ES-I3 (cell line): ENCODE measurements around the gene OXSR1.
A peak's percentile ranks its signal among the peaks of the same experiment; 100 is the strongest.
"Not testable (repeated sequence)": the region's sequence is repeated elsewhere in the genome, so short reads cannot be mapped to it uniquely, and the experiment has no call there.

Experiments
- H3K36me3 ChIP-seq: 2 replicates; pipeline ENCODE4 v1.6.1; 2013; ENCODE audit warnings: mild to moderate bottlenecking, low read length, control low read depth, moderate library complexity; ENCODE audit not compliant: insufficient read depth
- H3K4me1 ChIP-seq: 2 replicates; pipeline ENCODE4 v1.6.1; 2013; ENCODE audit warnings: mild to moderate bottlenecking, control low read depth, low read length; ENCODE audit not compliant: insufficient read depth
- H3K9ac ChIP-seq: 2 replicates; pipeline ENCODE4 v1.6.1; 2013; ENCODE audit warnings: low read depth, mild to moderate bottlenecking, low read length, moderate library complexity
- H3K9me3 ChIP-seq: 2 replicates; pipeline ENCODE4 v1.6.1; 2013; ENCODE audit warnings: mild to moderate bottlenecking, low read length, moderate library complexity; ENCODE audit not compliant: control insufficient read depth, insufficient read depth

The OXSR1 gene

GRCh38 chr3:38163117-38163840 lies 2.1 kb upstream of the OXSR1 start:
- Histone ChIP-seq H3K9me3 (no peaks in the 10 kb centered on the region), H3K4me1 (no peaks in the 10 kb centered on the region), H3K9ac (no peak overlapping the region), H3K36me3 (no peaks in the 10 kb centered on the region)

DNA sequence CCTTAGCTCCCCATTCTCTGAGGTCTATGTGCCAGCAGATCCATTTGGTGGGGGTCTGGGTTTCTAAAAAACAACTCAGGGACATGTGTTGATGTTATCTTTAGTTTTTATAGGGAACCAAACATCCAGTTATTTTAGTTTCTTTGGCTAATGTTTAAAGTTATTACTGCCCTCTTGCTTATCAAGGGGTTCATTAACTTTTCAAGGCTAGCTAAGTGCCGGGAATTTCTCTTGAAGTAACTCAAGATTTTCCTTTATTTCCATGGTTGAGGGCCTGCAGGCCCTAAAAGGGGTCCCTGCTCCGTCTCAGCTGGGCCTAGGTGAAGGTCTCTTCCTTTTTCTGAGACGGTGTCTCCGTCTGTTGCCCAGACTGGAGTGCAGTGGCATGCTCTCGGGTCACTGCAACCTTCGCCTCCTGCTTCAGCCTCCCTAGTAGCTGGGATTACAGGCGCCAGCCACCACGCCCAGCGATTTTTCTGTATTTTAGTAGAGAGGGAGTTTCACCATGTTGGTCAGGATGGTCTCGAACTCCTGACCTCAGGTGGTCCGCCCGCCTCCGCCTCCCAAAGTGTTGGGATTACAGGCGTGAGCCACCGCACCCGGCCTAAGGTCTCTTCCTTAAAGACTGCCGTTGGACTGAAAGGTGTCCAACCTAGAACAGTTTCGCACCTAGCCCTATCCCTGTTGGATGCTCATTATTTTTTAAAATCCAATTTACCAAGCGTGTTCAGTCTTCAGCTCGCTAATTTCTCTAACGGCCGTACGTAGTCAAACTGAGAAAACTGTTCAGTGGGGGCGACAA lies 1.3 kb upstream of the OXSR1 start:
- no peaks in the 10 kb centered on the region for H3K36me3 ChIP-seq
- peak overlapping the region; percentile 65; the same call in 1 of the 2 replicates for H3K9ac ChIP-seq
- H3K9me3 ChIP-seq = no peaks in the 10 kb centered on the region
- no peaks in the 10 kb centered on the region for H3K4me1 ChIP-seq

GRCh38 chr3:38164643-38164951 lies 740 bp upstream of the OXSR1 start:
- Histone ChIP-seq H3K9me3 (no peaks in the 10 kb centered on the region), H3K36me3 (no peaks in the 10 kb centered on the region), H3K9ac (peak overlapping the region; percentile 65), H3K4me1 (no peaks in the 10 kb centered on the region)

DNA sequence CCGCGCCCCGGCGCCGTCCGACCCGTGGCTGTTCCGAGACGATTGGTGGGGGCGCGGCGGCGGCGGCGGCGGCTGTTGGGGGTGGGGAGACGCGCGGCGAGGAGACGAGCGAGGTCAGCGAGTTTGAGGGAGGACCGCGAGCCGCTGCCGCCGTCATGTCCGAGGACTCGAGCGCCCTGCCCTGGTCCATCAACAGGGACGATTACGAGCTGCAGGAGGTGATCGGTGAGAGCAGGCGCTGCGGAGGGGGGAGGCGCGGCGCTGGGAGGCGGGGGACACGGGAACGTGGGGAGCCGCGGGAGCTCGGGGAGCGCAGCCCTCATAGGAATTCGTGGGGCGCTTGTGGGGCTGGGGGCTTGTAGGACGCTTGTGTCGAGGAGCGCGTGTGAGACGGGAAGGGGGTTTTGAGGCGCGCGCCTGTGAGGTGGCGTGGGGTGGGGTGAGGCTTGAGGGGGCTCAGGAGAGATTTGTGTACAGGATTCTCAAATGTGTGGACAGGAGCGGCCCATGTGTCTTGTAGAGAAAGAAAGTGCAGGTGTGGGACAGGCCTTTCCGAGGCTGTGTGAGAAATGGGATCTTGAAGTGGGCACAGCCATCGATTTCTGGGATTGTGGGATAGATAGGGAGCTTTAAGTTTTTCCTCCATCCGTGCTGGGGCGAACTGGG lies 518 bp downstream of the OXSR1 start:
- Histone ChIP-seq H3K4me1 (no peaks in the 10 kb centered on the region), H3K9ac (peak overlapping the region; percentile 65), H3K36me3 (no peaks in the 10 kb centered on the region)

DNA sequence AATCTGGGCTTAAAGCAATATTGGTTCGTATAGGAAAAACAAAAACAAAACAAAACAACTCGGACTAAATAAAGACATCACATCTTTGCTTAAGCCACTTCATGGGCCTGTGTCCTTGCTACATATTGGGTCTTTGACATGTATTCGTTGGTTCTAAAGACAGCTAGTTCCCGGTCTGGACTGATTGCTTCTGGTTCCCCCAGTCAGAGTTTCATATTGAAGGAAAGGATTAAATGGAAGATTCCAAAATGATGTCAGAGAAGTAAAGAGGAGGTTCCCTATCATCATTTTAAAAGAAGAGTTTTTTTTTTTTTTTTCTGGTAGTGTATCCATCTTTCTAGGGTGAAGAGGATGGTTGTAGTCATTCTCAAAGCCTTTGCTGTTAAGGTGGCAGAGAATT lies 2.3 kb downstream of the OXSR1 start:
- no peaks in the 10 kb centered on the region for H3K4me1 ChIP-seq
- no peaks in the 10 kb centered on the region for H3K36me3 ChIP-seq
- H3K9me3 ChIP-seq = no peaks in the 10 kb centered on the region
- H3K9ac ChIP-seq = no peak overlapping the region

More for the DNA sequence above, 518 bp downstream of the OXSR1 start:
- H3K9me3 ChIP-seq = no peaks in the 10 kb centered on the region

- H3K4me1 ChIP-seq = peaks cover 1% of the 10 kb centered on the region; the same call in 1 of the 2 replicates
These were observed 3.1 kb downstream of the OXSR1 start for GRCh38 chr3:38168151-38169026.

GRCh38 chr3:38169027-38169317 lies 3.6 kb downstream of the OXSR1 start:
- Histone ChIP-seq H3K9ac (no peak overlapping the region), H3K9me3 (no peaks in the 10 kb centered on the region), H3K36me3 (no peaks in the 10 kb centered on the region), H3K4me1 (peaks cover 7% of the 10 kb centered on the region; the same call in 1 of the 2 replicates)

More at GRCh38 chr3:38168151-38169026, 3.1 kb downstream of the OXSR1 start:
- Histone ChIP-seq H3K36me3 (no peaks in the 10 kb centered on the region), H3K9me3 (no peaks in the 10 kb centered on the region), H3K9ac (no peak overlapping the region)

GRCh38 chr3:38170722-38171121 lies 5.4 kb downstream of the OXSR1 start:
- Histone ChIP-seq H3K4me1 (peaks cover 11% of the 10 kb centered on the region), H3K9ac (no peak overlapping the region), H3K9me3 (no peaks in the 10 kb centered on the region), H3K36me3 (no peaks in the 10 kb centered on the region)

- Histone ChIP-seq H3K4me1 (peaks cover 11% of the 10 kb centered on the region), H3K9me3 (no peaks in the 10 kb centered on the region), H3K9ac (no peak overlapping the region), H3K36me3 (no peaks in the 10 kb centered on the region)
These were observed 6.3 kb downstream of the OXSR1 start for GRCh38 chr3:38171622-38172021.

DNA sequence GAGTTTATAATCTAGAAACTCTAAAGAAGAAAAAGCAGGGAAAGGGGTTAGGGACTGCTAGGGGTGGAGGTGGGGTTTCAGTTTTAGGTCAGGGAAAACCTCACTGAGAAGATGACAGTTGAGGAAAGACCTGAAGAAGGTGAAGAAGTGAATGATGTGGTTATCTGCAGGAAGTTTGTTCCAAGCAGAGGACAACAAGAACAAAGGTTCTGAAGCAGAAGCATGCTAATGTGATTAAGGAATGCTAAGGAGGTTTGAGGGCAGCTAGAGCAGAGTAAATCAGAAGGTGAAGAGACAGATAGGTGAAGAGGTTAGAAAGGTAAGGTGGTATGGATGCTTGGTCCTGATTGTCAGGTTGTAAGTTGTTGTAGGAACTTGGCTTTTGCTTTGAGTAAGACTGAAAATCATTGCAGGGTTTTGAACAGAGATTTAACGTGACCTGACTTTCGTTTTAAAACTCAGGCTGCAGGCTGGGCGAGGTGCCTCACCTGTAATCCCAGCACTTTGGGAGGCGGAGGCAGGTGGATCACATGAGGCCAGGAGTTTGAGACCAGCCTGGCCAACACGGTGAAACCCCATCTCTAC lies 8.6 kb downstream of the OXSR1 start:
- Histone ChIP-seq H3K4me1 (peaks cover 11% of the 10 kb centered on the region), H3K36me3 (no peaks in the 10 kb centered on the region), H3K9ac (0 out of 2 replicates have a peak overlapping the region, but pooled peaks have one; percentile 8), H3K9me3 (no peaks in the 10 kb centered on the region)

DNA sequence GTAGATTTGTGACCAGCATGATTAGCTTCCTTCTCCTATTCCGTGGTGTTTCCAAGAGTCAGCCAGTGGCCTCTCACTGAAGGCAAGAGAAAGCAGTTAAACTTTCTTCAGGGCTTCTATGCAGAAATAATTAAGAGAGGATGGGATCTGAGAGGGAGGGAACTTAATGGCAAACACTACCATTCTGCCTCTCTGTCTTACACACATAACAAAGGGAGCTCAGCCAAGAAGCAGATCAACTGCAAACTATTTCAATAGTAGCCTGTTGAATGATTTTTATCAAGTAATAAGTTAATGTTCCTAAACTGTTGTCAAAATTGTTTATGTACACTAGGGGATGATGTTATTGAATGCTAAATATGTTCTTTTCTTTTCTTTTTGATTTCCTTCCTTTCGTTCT lies 11.8 kb downstream of the OXSR1 start:
- peaks cover 11% of the 10 kb centered on the region for H3K4me1 ChIP-seq
- H3K36me3 ChIP-seq = no peaks in the 10 kb centered on the region
- no peaks in the 10 kb centered on the region for H3K9me3 ChIP-seq
- no peak overlapping the region for H3K9ac ChIP-seq

GRCh38 chr3:38186781-38187180 lies 21.4 kb downstream of the OXSR1 start:
- H3K4me1 ChIP-seq = no peaks in the 10 kb centered on the region
- H3K9ac ChIP-seq = no peak overlapping the region
- H3K9me3 ChIP-seq = no peaks in the 10 kb centered on the region
- no peaks in the 10 kb centered on the region for H3K36me3 ChIP-seq

DNA sequence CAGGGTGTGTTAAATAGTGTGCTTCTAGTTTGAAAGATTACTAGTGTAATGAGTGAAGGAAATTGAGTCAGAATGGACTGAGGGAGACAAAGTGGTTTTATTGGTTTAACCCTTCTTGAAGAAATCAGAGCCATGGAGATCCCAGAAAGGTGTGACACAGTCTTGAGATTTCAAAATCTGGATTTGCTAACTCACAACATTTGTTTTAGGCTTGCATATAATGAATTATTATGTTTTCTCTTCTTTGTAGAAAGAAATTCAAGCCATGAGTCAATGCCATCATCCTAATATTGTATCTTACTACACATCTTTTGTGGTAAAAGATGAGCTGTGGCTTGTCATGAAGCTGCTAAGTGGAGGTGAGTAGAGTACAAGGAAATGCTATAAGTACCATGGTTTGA lies 25.1 kb downstream of the OXSR1 start:
- Histone ChIP-seq H3K9ac (no peak overlapping the region), H3K4me1 (no peaks in the 10 kb centered on the region), H3K9me3 (no peaks in the 10 kb centered on the region), H3K36me3 (no peaks in the 10 kb centered on the region)

DNA sequence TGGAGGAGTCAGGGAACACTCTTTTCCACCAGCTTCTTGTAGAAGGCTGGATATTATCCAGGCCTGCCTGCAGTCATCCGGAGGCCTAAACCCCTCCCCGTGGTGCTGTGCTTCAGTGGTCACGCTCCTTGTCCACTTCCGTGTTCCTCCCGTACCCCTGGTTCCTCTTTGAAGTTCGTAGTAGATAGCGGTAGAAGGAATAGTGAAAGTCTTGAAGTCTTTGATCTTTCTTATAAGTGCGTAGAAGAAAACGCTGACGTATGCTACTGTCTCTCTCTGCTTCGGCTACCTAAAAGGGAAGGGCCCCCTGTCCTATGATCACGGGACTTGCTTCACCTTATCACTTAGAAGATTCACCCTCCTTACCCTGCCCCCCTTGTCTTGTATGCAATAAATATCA lies 37.6 kb downstream of the OXSR1 start:
- not testable (repeated sequence) for H3K36me3 ChIP-seq, H3K9ac ChIP-seq, H3K9me3 ChIP-seq, H3K4me1 ChIP-seq
